ENCODE results near the gene METTL16.

Gene METTL16

GRCh38 chr17:2517539-2517938 is 5.9 kb upstream of the METTL16 start:
- H3K36me3 ChIP-seq (ENCODE audit: insufficient read depth, low read length), result no peaks in the 10 kb centered on the region
- peaks cover 3% of the 10 kb centered on the region for H3K4me1 ChIP-seq (ENCODE audit: insufficient read depth, low read length, poor library complexity, severe bottlenecking)
- no peaks in the 10 kb centered on the region for H3K27me3 ChIP-seq (ENCODE audit: insufficient read depth, low read length, poor library complexity, severe bottlenecking)
- no peaks in the 10 kb centered on the region for H4K20me1 ChIP-seq (ENCODE audit: insufficient read depth, low read length, poor library complexity, severe bottlenecking)
- no peak for TF ChIP-seq CTCF (conservative IDR thresholded peaks at IDR 0.05; ENCODE audit: low read length)
- TF ChIP-seq EZH2phosphoT487 (IDR thresholded peaks at IDR 0.05; ENCODE audit: borderline replicate concordance), result no peak
- H3K9me3 ChIP-seq (ENCODE audit: insufficient read depth, low read depth, low read length), result no peaks in the 10 kb centered on the region
- no peaks in the 10 kb centered on the region for H3F3A ChIP-seq (ENCODE audit: low read depth)
- no peak overlapping the region for H2AFZ ChIP-seq (ENCODE audit: low read length)
- no peak overlapping the region for H3K4me2 ChIP-seq (ENCODE audit: low read depth, low read length, poor library complexity, severe bottlenecking)
- no peaks in the 10 kb centered on the region for H3K9me2 ChIP-seq (replicated peaks; ENCODE audit: low read depth, low read length)
- no peak overlapping the region for H3K4me3 ChIP-seq (ENCODE audit: low read length, poor library complexity, severe bottlenecking)
- H3K79me2 ChIP-seq (ENCODE audit: insufficient read depth, low read length), result no peaks in the 10 kb centered on the region
- H3K9ac ChIP-seq (ENCODE audit: low read depth, low read length, poor library complexity, severe bottlenecking), result no peak overlapping the region

- Histone ChIP-seq H3K4me2 (ENCODE audit: low read depth, low read length, poor library complexity, severe bottlenecking) (peak overlapping the region; percentile 80), H3K79me2 (ENCODE audit: insufficient read depth, low read length) (peaks cover 35% of the 10 kb centered on the region), H3K9ac (ENCODE audit: low read depth, low read length, poor library complexity, severe bottlenecking) (peak overlapping the region; percentile 87), H3F3A (ENCODE audit: low read depth) (no peaks in the 10 kb centered on the region), H4K20me1 (ENCODE audit: insufficient read depth, low read length, poor library complexity, severe bottlenecking) (peaks cover 4% of the 10 kb centered on the region), H3K9me3 (ENCODE audit: insufficient read depth, low read depth, low read length) (no peaks in the 10 kb centered on the region), H3K27me3 (ENCODE audit: insufficient read depth, low read length, poor library complexity, severe bottlenecking) (no peaks in the 10 kb centered on the region), H3K36me3 (ENCODE audit: insufficient read depth, low read length) (no peaks in the 10 kb centered on the region), H3K4me1 (ENCODE audit: insufficient read depth, low read length, poor library complexity, severe bottlenecking) (peaks cover 25% of the 10 kb centered on the region), H2AFZ (ENCODE audit: low read length) (peak overlapping the region; percentile 88), H3K4me3 (ENCODE audit: low read length, poor library complexity, severe bottlenecking) (peak overlapping the region; percentile 91), H3K9me2 (replicated peaks; ENCODE audit: low read depth, low read length) (no peaks in the 10 kb centered on the region)
- TF ChIP-seq CTCF (conservative IDR thresholded peaks at IDR 0.05; ENCODE audit: low read length), result no peak
- TF ChIP-seq EZH2phosphoT487 (IDR thresholded peaks at IDR 0.05; ENCODE audit: borderline replicate concordance), result no peak
Measured at GRCh38 chr17:2511138-2511461, 588 bp downstream of the METTL16 start.

GRCh38 chr17:2510559-2510958 is 1.1 kb downstream of the METTL16 start:
- peak overlapping the region; percentile 80 for H3K4me2 ChIP-seq (ENCODE audit: low read depth, low read length, poor library complexity, severe bottlenecking)
- H4K20me1 ChIP-seq (ENCODE audit: insufficient read depth, low read length, poor library complexity, severe bottlenecking), result peaks cover 4% of the 10 kb centered on the region
- H3K9ac ChIP-seq (ENCODE audit: low read depth, low read length, poor library complexity, severe bottlenecking), result peak overlapping the region; percentile 87
- no peaks in the 10 kb centered on the region for H3K27me3 ChIP-seq (ENCODE audit: insufficient read depth, low read length, poor library complexity, severe bottlenecking)
- no peaks in the 10 kb centered on the region for H3K36me3 ChIP-seq (ENCODE audit: insufficient read depth, low read length)
- H3K79me2 ChIP-seq (ENCODE audit: insufficient read depth, low read length), result peaks cover 35% of the 10 kb centered on the region
- no peak overlapping the region for H2AFZ ChIP-seq (ENCODE audit: low read length)
- H3K9me3 ChIP-seq (ENCODE audit: insufficient read depth, low read depth, low read length), result no peaks in the 10 kb centered on the region
- no peaks in the 10 kb centered on the region for H3F3A ChIP-seq (ENCODE audit: low read depth)
- no peaks in the 10 kb centered on the region for H3K9me2 ChIP-seq (replicated peaks; ENCODE audit: low read depth, low read length)
- H3K4me1 ChIP-seq (ENCODE audit: insufficient read depth, low read length, poor library complexity, severe bottlenecking), result peaks cover 25% of the 10 kb centered on the region
- TF ChIP-seq EZH2phosphoT487 (IDR thresholded peaks at IDR 0.05; ENCODE audit: borderline replicate concordance) (no peak), CTCF (conservative IDR thresholded peaks at IDR 0.05; ENCODE audit: low read length) (no peak)
- H3K4me3 ChIP-seq (ENCODE audit: low read length, poor library complexity, severe bottlenecking), result peak overlapping the region; percentile 91
